Right lobe of liver (tissue), 6 donors: ENCODE data around the gene HES3. TPM values are rescaled to one million over a fixed set of nuclear protein-coding genes. Genes with fewer than 3 reads are reported as not detected.

Experiments
- ATAC-seq, 4 donors: fragments of 200-7000 bp; cut with Tn5 transposase; one replicate each; pipeline ENCODE4 v1.9.1; 2020; ENCODE audit warnings: mild to moderate bottlenecking in 4 of 4, moderate library complexity in 4 of 4
- DNase-seq, 3 donors: peaks; one replicate each; pipeline ENCODE4 v3.0.0-alpha.2; 2020
- H3K27ac ChIP-seq, 3 donors: fragments of 200-600 bp; one replicate each; pipeline ENCODE4 v1.8.0; 2022
- H3K27me3 ChIP-seq, 2 donors: fragments of 200-600 bp; one replicate each; pipeline ENCODE4 v1.8.0; 2022
- H3K36me3 ChIP-seq, 4 donors: fragments of 200-600 bp; sonication (generic) in 1 of 4; one replicate each; pipeline versions ENCODE4 v1.5.1 to v1.8.0; 2017 to 2022; ENCODE audit warnings: control low read depth in 1 of 4
- H3K4me1 ChIP-seq, 4 donors: fragments of 200-600 bp; sonication (generic) in 1 of 4; one replicate each; pipeline versions ENCODE4 v1.5.1 to v1.8.0; 2017 to 2022; ENCODE audit warnings: control low read depth in 1 of 4
- H3K4me3 ChIP-seq, 3 donors: fragments of 200-600 bp; one replicate each; pipeline ENCODE4 v1.8.0; 2022
- H3K9me3 ChIP-seq, 4 donors: fragments of 200-600 bp; sonication (generic) in 1 of 4; one replicate each; pipeline versions ENCODE4 v1.5.1 to v1.8.0; 2017 to 2022; ENCODE audit warnings: control low read depth in 1 of 4
- CTCF ChIP-seq, 4 donors: fragments of 200-600 bp in 3 of 4; fragments of 450-650 bp in 1 of 4; IDR thresholded peaks; one replicate each; pipeline versions ENCODE4 v1.5.1 to v1.8.0; 2016 to 2022; ENCODE audit warnings: antibody characterized with exemption in 4 of 4, mild to moderate bottlenecking in 2 of 4
- POLR2A ChIP-seq: fragments of 450-650 bp; IDR thresholded peaks from one replicate; pipeline ENCODE4 v1.6.1; 2017; ENCODE audit warnings: antibody characterized with exemption, mild to moderate bottlenecking
- WGBS: methylation state at CpG from one replicate; pipeline ENCODE4 v1.1.6; 2018; ENCODE audit warnings: low coverage, low lambda C conversion rate; ENCODE audit not compliant: insufficient coverage; ENCODE audit errors: missing lambda C conversion rate; 5-methylcytosine and 5-hydroxymethylcytosine counted together
- intact Hi-C, 2 donors: fragments of 100-400 bp; cut with DNase I; formaldehyde crosslinking; loops; one replicate each; pipeline versions ENCODE4 v1.11.2 to v1.14.1; 2022
- total RNA-seq, 6 experiments: library from RNA; depleted of rRNA in 2 of 6; stranded (reverse); fragments of >200 nt in 2 of 6; fragmentation: NEBNext Ultra II Directional in 3 of 6; extraction: Animal tissue kit (Norgen Biotek cat#: 25700) in 3 of 6; gene quantifications; one replicate each; pipeline versions ENCODE4 v1.1.0 to v1.2.4, GENCODE V29; 2016 to 2023
- donor health status: DM: no; HTN: yes; CAD: no.
- donor health status: DM: no; HTN: no; CAD: no.
- donor health status: DM: no; HTN: no; CAD: no.
- donor health status: DM: no; HTN: yes; CAD: no.
- donor health status: DM: no; HTN: yes; CAD: no.

The HES3 gene
- total RNA-seq, 6 experiments from 2014 or later = not detected

- WGBS = 96% methylated on average over 3 of the region's 11 CpGs
- DNase-seq = no peak
- intact Hi-C loops = no loop called here
- Histone ChIP-seq H3K36me3 (no peaks in the 10 kb centered on the region), H3K27ac (no peak overlapping the region), H3K27me3 (no peaks in the 10 kb centered on the region), H3K4me1 (no peaks in the 10 kb centered on the region), H3K9me3 (no peaks in the 10 kb centered on the region), H3K4me3 (no peak overlapping the region)
- no peak for ATAC-seq
- TF ChIP-seq POLR2A = no peak
- TF ChIP-seq CTCF (IDR thresholded peaks at IDR 0.05) = no peak
Measured at GRCh38 chr1:6285336-6285735, 41.4 kb downstream of the HES3 start.

DNA sequence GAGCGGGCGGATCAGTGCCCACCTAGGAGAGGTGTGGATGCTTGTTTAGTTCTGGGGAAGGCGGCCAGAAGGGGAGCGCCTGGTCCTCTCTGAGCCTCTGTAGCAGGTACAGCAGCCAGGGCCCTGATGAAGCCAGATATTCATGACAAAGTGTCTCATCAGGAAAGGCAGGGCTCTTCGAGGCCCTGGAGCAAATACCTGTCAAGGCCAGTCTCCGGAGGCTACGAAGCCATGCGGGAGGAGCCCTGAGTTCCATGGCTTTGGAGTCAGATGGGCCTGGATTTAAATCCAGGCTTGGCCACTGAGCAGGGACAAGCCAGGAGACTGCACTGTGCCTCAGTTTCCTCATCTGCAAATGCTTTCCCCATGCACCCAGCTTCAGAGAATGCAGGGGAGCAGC lies 42.3 kb downstream of the HES3 start:
- TF ChIP-seq POLR2A (no peak), CTCF (IDR thresholded peaks at IDR 0.05) (no peak)
- WGBS = no CpG with 5 or more reads among the region's 8 CpGs
- H3K36me3 ChIP-seq = no peaks in the 10 kb centered on the region
- no peak overlapping the region for H3K4me3 ChIP-seq
- no peaks in the 10 kb centered on the region for H3K4me1 ChIP-seq
- no peaks in the 10 kb centered on the region for H3K27me3 ChIP-seq
- intact Hi-C loops = no loop called here
- DNase-seq (no peak), ATAC-seq (no peak)
- H3K27ac ChIP-seq = no peak overlapping the region
- no peaks in the 10 kb centered on the region for H3K9me3 ChIP-seq

DNA sequence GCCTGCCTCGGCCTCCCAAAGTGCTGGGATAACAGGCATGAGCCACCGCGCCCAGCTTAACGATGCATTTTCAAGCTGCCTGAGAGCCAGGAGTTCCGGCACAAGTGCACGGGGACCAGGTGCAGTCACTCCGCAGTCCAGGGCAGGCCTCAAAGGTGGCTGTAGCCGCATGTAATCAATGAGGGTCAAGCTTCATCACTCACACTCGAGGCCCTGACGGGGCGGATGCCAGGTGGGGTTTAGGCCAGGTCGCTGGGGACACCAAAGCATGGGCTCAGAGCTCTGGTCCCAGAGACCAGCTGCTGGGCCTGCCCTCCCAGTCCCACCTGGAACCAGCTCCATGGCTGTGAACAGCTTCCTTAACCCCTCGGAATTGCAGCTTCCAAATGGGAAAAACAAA lies 43.0 kb downstream of the HES3 start:
- no peaks in the 10 kb centered on the region for H3K36me3 ChIP-seq
- DNase-seq (peak in 1 of 3 donors; percentile 56), ATAC-seq (peak in 1 of 4 donors; percentile 40)
- no CpG with 5 or more reads among the region's 13 CpGs for WGBS
- H3K4me1 ChIP-seq = no peaks in the 10 kb centered on the region
- H3K4me3 ChIP-seq = no peak overlapping the region
- no peak overlapping the region for H3K27ac ChIP-seq
- H3K9me3 ChIP-seq = no peaks in the 10 kb centered on the region
- TF ChIP-seq POLR2A (no peak), CTCF (IDR thresholded peaks at IDR 0.05) (no peak)
- intact Hi-C loops = no loop called here
- no peaks in the 10 kb centered on the region for H3K27me3 ChIP-seq

DNA sequence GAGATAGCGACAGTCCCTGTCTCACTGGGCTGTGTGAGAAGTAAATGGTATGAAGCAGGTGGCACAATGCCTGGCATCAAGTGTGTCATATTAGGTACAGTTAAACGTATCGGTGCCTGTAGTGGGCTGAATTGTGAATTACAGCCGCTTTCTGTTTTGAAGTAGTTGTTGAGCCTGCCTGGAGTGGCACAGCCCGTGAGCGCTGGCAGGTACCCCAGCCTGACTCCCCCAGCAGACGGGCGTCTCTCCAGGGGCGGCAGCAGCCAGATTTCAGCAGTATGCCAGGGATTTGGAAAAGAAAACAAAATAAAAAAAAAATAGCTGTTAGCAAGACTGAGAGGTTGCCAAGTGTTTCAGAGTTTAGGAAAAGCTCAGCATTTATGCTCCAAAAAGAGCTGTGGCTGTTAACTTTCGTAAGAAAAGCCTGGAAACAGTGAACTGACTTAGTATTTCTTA lies 43.5 kb downstream of the HES3 start:
- Histone ChIP-seq H3K9me3 (no peaks in the 10 kb centered on the region), H3K4me1 (no peaks in the 10 kb centered on the region), H3K27ac (no peak overlapping the region), H3K36me3 (no peaks in the 10 kb centered on the region), H3K4me3 (no peak overlapping the region), H3K27me3 (no peaks in the 10 kb centered on the region)
- intact Hi-C loops = no loop called here
- ATAC-seq (peak in 1 of 4 donors; percentile 54), DNase-seq (no peak)
- TF ChIP-seq CTCF (IDR thresholded peaks at IDR 0.05) = no peak
- no peak for TF ChIP-seq POLR2A
- WGBS = 75% methylated on average over 9 of the region's 10 CpGs

- no peaks in the 10 kb centered on the region for H3K4me1 ChIP-seq
- no peaks in the 10 kb centered on the region for H3K36me3 ChIP-seq
- DNase-seq (no peak), ATAC-seq (no peak)
- TF ChIP-seq CTCF (IDR thresholded peaks at IDR 0.05) = no peak
- no peak for TF ChIP-seq POLR2A
- intact Hi-C loops = no loop called here
- 99% methylated on average over 11 of the region's 14 CpGs for WGBS
- H3K9me3 ChIP-seq = no peaks in the 10 kb centered on the region
- H3K4me3 ChIP-seq = no peak overlapping the region
- H3K27ac ChIP-seq = no peak overlapping the region
- no peaks in the 10 kb centered on the region for H3K27me3 ChIP-seq
Measured at GRCh38 chr1:6288026-6288425, 44.0 kb downstream of the HES3 start.
